H1 (cell line): ENCODE data around the gene NR4A3. TPM values are rescaled to one million over a fixed set of nuclear protein-coding genes. Genes with fewer than 3 reads are reported as not detected.

Experiments
- CTCF ChIA-PET: fragments of 300-600 bp; sonication (Branson Sonifier 250); formaldehyde crosslinking; loops from one replicate; lab custom pipeline; 2021; ENCODE audit not compliant: partially characterized antibody; lab: Charles Lee
- POLR2A ChIA-PET: fragments of 300-600 bp; sonication (Branson Sonifier 250); formaldehyde crosslinking; loops from one replicate; lab custom pipeline; 2021; ENCODE audit warnings: inconsistent platforms; ENCODE audit not compliant: partially characterized antibody; lab: Charles Lee
- DNase-seq, 2 experiments: peaks; one replicate each; pipeline versions ENCODE4 v3.0.0 to v3.0.0-alpha.2; 2010 to 2022; ENCODE audit warnings: low spot score in 2 of 2, low read depth in 1 of 2, mixed read lengths in 1 of 2
- FAIRE-seq: peaks from 2 replicates; lab custom pipeline; 2011; peaks lifted over from hg19 to GRCh38; lab: Jason Lieb, UNC
- H2AFZ ChIP-seq: 2 replicates; pipeline ENCODE4 v1.8.1; 2012; ENCODE audit warnings: low read length, inconsistent platforms
- H2AK5ac ChIP-seq: 2 replicates; pipeline ENCODE4 v1.6.1; 2013; ENCODE audit warnings: low read depth, low read length
- H2BK120ac ChIP-seq: replicated peaks from 2 replicates; pipeline ENCODE3; 2013; ENCODE audit warnings: low read depth, low read length, inconsistent platforms
- H2BK12ac ChIP-seq: 2 replicates; pipeline ENCODE4 v1.6.1; 2013; ENCODE audit warnings: low read depth, low read length
- H2BK15ac ChIP-seq: 2 replicates; pipeline ENCODE4 v1.6.1; 2013; ENCODE audit warnings: low read length
- H2BK20ac ChIP-seq: 2 replicates; pipeline ENCODE4 v1.6.1; 2013; ENCODE audit warnings: low read length
- H2BK5ac ChIP-seq: 2 replicates; pipeline ENCODE4 v1.6.1; 2013; ENCODE audit warnings: low read depth, low read length
- H3K14ac ChIP-seq: 2 replicates; pipeline ENCODE4 v1.6.1; 2013; ENCODE audit warnings: inconsistent platforms; ENCODE audit not compliant: insufficient read length
- H3K18ac ChIP-seq: 2 replicates; pipeline ENCODE4 v1.6.1; 2013; ENCODE audit warnings: low read length; ENCODE audit errors: extremely low read depth
- H3K23ac ChIP-seq: 2 replicates; pipeline ENCODE4 v1.6.1; 2013; ENCODE audit warnings: inconsistent platforms; ENCODE audit not compliant: insufficient read length
- H3K23me2 ChIP-seq: 2 replicates; pipeline ENCODE4 v1.6.1; 2013; ENCODE audit warnings: low read depth, low read length
- H3K27ac ChIP-seq: 2 replicates; pipeline ENCODE4 v1.6.1; 2011; ENCODE audit warnings: low read depth, low read length, inconsistent platforms
- H3K27me3 ChIP-seq, 4 experiments: replicated peaks in 1 of 4; 1 replicate in 1 of 4; 2 replicates in 3 of 4; pipeline versions ENCODE4 v1.6.1 to v1.8.1; 2011 to 2013; ENCODE audit warnings: low read length in 3 of 4, mild to moderate bottlenecking in 3 of 4, inconsistent platforms in 2 of 4, mixed read lengths in 2 of 4, moderate library complexity in 1 of 4; ENCODE audit not compliant: control insufficient read depth in 3 of 4, insufficient read depth in 3 of 4; ENCODE audit errors: extremely low read depth in 1 of 4
- H3K36me3 ChIP-seq, 4 experiments: 2 replicates each; pipeline versions ENCODE4 v1.6.1 to v1.8.1; 2011 to 2013; ENCODE audit warnings: mild to moderate bottlenecking in 4 of 4, low read length in 3 of 4, moderate library complexity in 2 of 4, control low read depth in 1 of 4, inconsistent platforms in 1 of 4; ENCODE audit not compliant: insufficient read depth in 4 of 4, control insufficient read depth in 2 of 4
- H3K4ac ChIP-seq: replicated peaks from 2 replicates; pipeline ENCODE3; 2013; ENCODE audit warnings: low read length, low read depth, mixed read lengths, inconsistent platforms; ENCODE audit not compliant: insufficient read length
- H3K4me1 ChIP-seq, 4 experiments: replicated peaks in 1 of 4; 1 replicate in 1 of 4; 2 replicates in 3 of 4; pipeline versions ENCODE4 v1.6.1 to v1.8.1; 2011 to 2013; ENCODE audit warnings: low read length in 3 of 4, inconsistent platforms in 2 of 4, mixed read lengths in 1 of 4; ENCODE audit not compliant: insufficient read depth in 4 of 4, control insufficient read depth in 3 of 4
- H3K4me2 ChIP-seq, 2 experiments: 2 replicates each; pipeline versions ENCODE4 v1.6.1 to v1.8.1; 2011 to 2013; ENCODE audit warnings: low read depth in 2 of 2, low read length in 2 of 2, control low read depth in 1 of 2, inconsistent platforms in 1 of 2, mild to moderate bottlenecking in 1 of 2; ENCODE audit not compliant: insufficient read depth in 1 of 2
- H3K4me3 ChIP-seq, 4 experiments: fragments of 200-600, 300-600 bp in 1 of 4; sonication (generic), shearing (Covaris generic), sonication (Bioruptor Twin) in 1 of 4; 2 replicates each; pipeline versions ENCODE4 v1.5.1 to v1.8.1; 2011 to 2016; ENCODE audit warnings: low read length in 4 of 4, low read depth in 3 of 4, control low read depth in 2 of 4, inconsistent platforms in 2 of 4, mild to moderate bottlenecking in 2 of 4, mixed read lengths in 1 of 4, moderate library complexity in 1 of 4; ENCODE audit not compliant: insufficient read depth in 2 of 4; ENCODE audit errors: extremely low read depth in 1 of 4
- H3K56ac ChIP-seq: replicated peaks from 2 replicates; pipeline ENCODE3; 2013; ENCODE audit warnings: low read depth, mild to moderate bottlenecking, mixed read lengths, low read length, inconsistent platforms; ENCODE audit not compliant: insufficient read length
- H3K79me1 ChIP-seq: 2 replicates; pipeline ENCODE4 v1.6.1; 2013; ENCODE audit warnings: low read depth, low read length, control low read depth
- H3K79me2 ChIP-seq, 2 experiments: 2 replicates each; pipeline versions ENCODE4 v1.6.1 to v1.8.1; 2012 to 2013; ENCODE audit warnings: low read length in 2 of 2, mild to moderate bottlenecking in 2 of 2, inconsistent platforms in 1 of 2; ENCODE audit not compliant: insufficient read depth in 2 of 2, control insufficient read depth in 1 of 2
- H3K9ac ChIP-seq, 4 experiments: replicated peaks in 1 of 4; 1 replicate in 1 of 4; 2 replicates in 3 of 4; pipeline versions ENCODE4 v1.6.1 to v1.8.1; 2011 to 2013; ENCODE audit warnings: low read depth in 3 of 4, low read length in 3 of 4, control low read depth in 2 of 4, mild to moderate bottlenecking in 2 of 4, moderate library complexity in 2 of 4, inconsistent platforms in 1 of 4; ENCODE audit errors: extremely low read depth in 1 of 4
- H3K9me3 ChIP-seq, 2 experiments: 2 replicates each; pipeline versions ENCODE4 v1.6.1 to v1.8.1; 2012 to 2013; ENCODE audit warnings: mild to moderate bottlenecking in 2 of 2, moderate library complexity in 2 of 2, control low read depth in 1 of 2, inconsistent platforms in 1 of 2, low read depth in 1 of 2, low read length in 1 of 2, mixed read lengths in 1 of 2; ENCODE audit not compliant: insufficient read depth in 2 of 2
- H4K20me1 ChIP-seq, 2 experiments: replicated peaks in 1 of 2; 2 replicates each; pipeline versions ENCODE3 to v1.8.1; 2011 to 2013; ENCODE audit warnings: inconsistent platforms in 2 of 2, low read length in 2 of 2, mild to moderate bottlenecking in 1 of 2; ENCODE audit not compliant: insufficient read depth in 2 of 2, control insufficient read depth in 1 of 2
- H4K5ac ChIP-seq: 2 replicates; pipeline ENCODE4 v1.6.1; 2013; ENCODE audit warnings: low read length, low read depth, mixed read lengths, inconsistent platforms; ENCODE audit not compliant: insufficient read length
- H4K8ac ChIP-seq: 2 replicates; pipeline ENCODE4 v1.8.0; 2013; ENCODE audit warnings: mild to moderate bottlenecking, moderate library complexity, low read length, inconsistent platforms; ENCODE audit not compliant: insufficient read depth; ENCODE audit errors: extremely low read depth
- H4K91ac ChIP-seq: replicated peaks from 2 replicates; pipeline ENCODE3; 2013; ENCODE audit warnings: low read length, mixed read lengths, inconsistent platforms; ENCODE audit not compliant: insufficient read length
- ASH2L ChIP-seq: fragments of 200-600, 300-600 bp; sonication (generic); IDR thresholded peaks from one replicate; pipeline ENCODE4 v1.7.1; 2017; ENCODE audit warnings: low read length
- CHD1 ChIP-seq: IDR thresholded peaks from 2 replicates; pipeline ENCODE4 v1.6.1; 2012; ENCODE audit warnings: low read depth, low read length, improper control_type of control experiment
- CTBP2 ChIP-seq: IDR thresholded peaks from 2 replicates; pipeline ENCODE4 v1.7.0; 2011; ENCODE audit warnings: borderline replicate concordance, mild to moderate bottlenecking, moderate library complexity, mixed read lengths, low read length; ENCODE audit not compliant: insufficient read depth, insufficient read length
- KDM4A ChIP-seq: IDR thresholded peaks from one replicate; pipeline ENCODE4 v1.7.1; 2012; ENCODE audit warnings: low read depth, mild to moderate bottlenecking, moderate library complexity, low read length, inconsistent platforms; ENCODE audit not compliant: severe bottlenecking
- KDM5A ChIP-seq: fragments of 200-600 bp; IDR thresholded peaks from 2 replicates; pipeline ENCODE4 v1.7.1; 2012; ENCODE audit warnings: mild to moderate bottlenecking, low read length, inconsistent platforms, mixed read lengths
- MAX ChIP-seq: IDR thresholded peaks from 2 replicates; pipeline ENCODE4 v1.6.1; 2012; ENCODE audit warnings: inconsistent platforms
- RNF2 ChIP-seq: fragments of 200-900, 300-1000 bp; sonication (generic); IDR thresholded peaks from 2 replicates; pipeline ENCODE4 v1.7.1; 2016; ENCODE audit warnings: borderline replicate concordance, low read depth, mild to moderate bottlenecking, antibody characterized with exemption, low read length; ENCODE audit not compliant: poor library complexity, severe bottlenecking; ENCODE audit errors: missing control alignments
- SAP30 ChIP-seq: fragments of 300-600 bp; sonication (generic); IDR thresholded peaks from 2 replicates; pipeline ENCODE4 v1.7.1; 2012; ENCODE audit warnings: low read length, moderate library complexity, mild to moderate bottlenecking, inconsistent platforms; ENCODE audit not compliant: insufficient read depth, insufficient replicate concordance
- SUZ12 ChIP-seq: fragments of 200-600 bp; sonication (generic); IDR thresholded peaks from 2 replicates; pipeline ENCODE4 v1.6.1; 2012; ENCODE audit warnings: mild to moderate bottlenecking, inconsistent platforms, low read length, moderate library complexity, mixed read lengths
- TEAD4 ChIP-seq: IDR thresholded peaks from 2 replicates; pipeline ENCODE4 v1.6.1; 2012; ENCODE audit warnings: low read depth, low read length, inconsistent platforms, mixed read lengths
- WGBS, 2 experiments: shearing (Covaris generic) in 1 of 2; methylation state at CpG; one replicate each; pipeline versions ENCODE4 v1.1.6 to v1.1.7; 2013 to 2015; ENCODE audit warnings: low lambda C conversion rate in 2 of 2, mixed read lengths in 2 of 2, inconsistent platforms in 1 of 2, low coverage in 1 of 2, missing lambda C conversion rate in 1 of 2; ENCODE audit not compliant: insufficient replicate concordance in 2 of 2, insufficient coverage in 1 of 2, insufficient read length in 1 of 2; ENCODE audit errors: extremely low coverage in 1 of 2, missing lambda C conversion rate in 1 of 2; 5-methylcytosine and 5-hydroxymethylcytosine counted together
- polyA plus RNA-seq, 7 experiments: library from polyadenylated mRNA; depleted of rRNA in 3 of 7; stranded (reverse) in 5 of 7; unstranded in 2 of 7; fragments of >200 nt in 5 of 7; fragments of 200-250 nt in 2 of 7; gene quantifications; 1 replicate in 5 of 7; 2 replicates in 1 of 7; 4 replicates in 1 of 7; pipeline versions ENCODE4 v1.2.1 to v1.2.3, GENCODE V29; 2011 to 2013; ENCODE audit warnings: missing spikeins in 2 of 7, mixed read lengths in 2 of 7
- total RNA-seq: library from RNA; stranded (reverse); fragmentation: NEBNext Ultra II Directional; extraction: Animal tissue kit (Norgen Biotek cat#: 25700); gene quantifications from 2 replicates; pipeline ENCODE4 v1.2.1, GENCODE V29; 2021

NR4A3 gene
- total and polyA plus RNA-seq, 2 of the 8 experiments (the other 6 are each of a cell fraction or from before 2014, with no cell fraction given): 0.05 to 0.30 TPM

- Histone ChIP-seq H2AK5ac (no peak overlapping the region), H3K4me2 (peak overlapping the region; percentile 69 to 72), H3K4ac (no peak overlapping the region), H2AFZ (peak overlapping the region; percentile 72; the same call in 1 of the 2 replicates), H3K79me1 (no peaks in the 10 kb centered on the region), H3K9me3 (no peaks in the 10 kb centered on the region), H2BK15ac (no peak overlapping the region), H3K27me3 (peaks cover 56 to 76% (median 70%) of the 10 kb centered on the region in 4 experiments), H4K20me1 (peaks cover 2 to 12% of the 10 kb centered on the region in 2 experiments), H3K9ac (no peak overlapping the region), H3K79me2 (no peaks in the 10 kb centered on the region), H3K56ac (no peak overlapping the region), H3K4me1 (peaks cover 0 to 18% (median 10%) of the 10 kb centered on the region in 4 experiments; a peak in 6 of 7 replicates), H4K5ac (no peak overlapping the region), H4K91ac (peak overlapping the region; percentile 77), H3K27ac (no peak overlapping the region), H3K23me2 (peaks cover 23% of the 10 kb centered on the region), H3K18ac (0 out of 2 replicates have a peak overlapping the region, but pooled peaks have one; percentile 62), H2BK20ac (0 out of 2 replicates have a peak overlapping the region, but pooled peaks have one; percentile 3), H4K8ac (peak overlapping the region; percentile 57), H3K23ac (no peak overlapping the region), H2BK12ac (peak overlapping the region; percentile 86; the same call in 1 of the 2 replicates), H3K14ac (no peak overlapping the region), H3K4me3 (peak overlapping the region; percentile 20 to 53 (median 33); a peak in 7 of 8 replicates), H2BK120ac (no peak overlapping the region), H3K36me3 (peaks cover 0 to 6% (median 0%) of the 10 kb centered on the region in 4 experiments; a peak in 1 of 8 replicates), H2BK5ac (peak overlapping the region; percentile 66; the same call in 1 of the 2 replicates)
- WGBS, 2 experiments: 6% methylated on average over 27 of the region's 78 CpGs; no CpG with 5 or more reads in 1 of the 2 experiments
- FAIRE-seq (no peak), DNase-seq (peak in 1 of 2 experiments; percentile 68)
- ChIA-PET CTCF (interaction anchor here (0.6 to 3.5 kb wide), 8 partner anchors 16 to 644 kb away, joined by 3 to 19 read pairs (median 4); no protein-coding TSS in a partner anchor), POLR2A (interaction anchor here (0.8 to 1.4 kb wide), 3 partner anchors 9 to 30 kb away, joined by 3 to 4 read pairs (median 3); no protein-coding TSS in a partner anchor)
- TF ChIP-seq CHD1 (no peak), TEAD4 (peak; percentile 45; the same call in 1 of the 2 replicates), SAP30 (no peak), RNF2 (peak; percentile 73), ASH2L (peak; percentile 62), CTBP2 (no peak), MAX (peak; percentile 100), KDM5A (no peak), KDM4A (peak; percentile 99), SUZ12 (peak; percentile 87)
Observed at GRCh38 chr9:99828417-99829176, 6.9 kb downstream of the NR4A3 start.
